SU-DHL-6 (cell line): Measurements from ENCODE around the gene TRIM34.

Experiments used
- EZH2phosphoT487 ChIP-seq: fragments of 200-600 bp; sonication (generic), shearing (Covaris generic); conservative IDR thresholded peaks from 2 replicates; pipeline ENCODE4 v1.6.1; 2018; ENCODE audit warnings: mild to moderate bottlenecking, antibody characterized with exemption, low read length, moderate library complexity, mixed read lengths
- TF ChIP-seq, protein P1 (sequence below): fragments of 200-600 bp; sonication (generic); IDR thresholded peaks from one replicate; pipeline ENCODE4 v1.5.1; 2017; ENCODE audit warnings: antibody characterized with exemption, mild to moderate bottlenecking, low read length, moderate library complexity; ENCODE audit not compliant: insufficient read depth, poor library complexity, severe bottlenecking

DNA sequence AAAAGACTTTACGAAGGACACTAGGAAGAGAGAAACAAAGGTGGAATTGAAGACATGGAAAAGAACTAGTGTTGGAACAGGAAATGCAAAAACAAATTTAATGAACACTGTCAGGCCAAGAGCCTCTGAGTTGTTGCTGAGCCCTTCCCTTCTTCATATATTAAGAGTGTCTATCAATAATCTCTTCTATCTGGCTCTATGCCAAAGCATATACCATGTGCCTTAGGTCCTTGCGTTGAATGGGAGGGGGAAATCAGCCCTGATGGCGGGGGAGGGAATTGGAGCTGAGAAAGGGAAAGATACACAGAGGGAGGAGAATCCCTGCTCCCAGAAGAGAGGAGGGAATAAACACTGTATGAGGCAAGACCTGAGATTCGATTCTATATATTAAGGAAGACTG is 49.6 kb upstream of the TRIM34 start:
- TF ChIP-seq, protein P1, sequence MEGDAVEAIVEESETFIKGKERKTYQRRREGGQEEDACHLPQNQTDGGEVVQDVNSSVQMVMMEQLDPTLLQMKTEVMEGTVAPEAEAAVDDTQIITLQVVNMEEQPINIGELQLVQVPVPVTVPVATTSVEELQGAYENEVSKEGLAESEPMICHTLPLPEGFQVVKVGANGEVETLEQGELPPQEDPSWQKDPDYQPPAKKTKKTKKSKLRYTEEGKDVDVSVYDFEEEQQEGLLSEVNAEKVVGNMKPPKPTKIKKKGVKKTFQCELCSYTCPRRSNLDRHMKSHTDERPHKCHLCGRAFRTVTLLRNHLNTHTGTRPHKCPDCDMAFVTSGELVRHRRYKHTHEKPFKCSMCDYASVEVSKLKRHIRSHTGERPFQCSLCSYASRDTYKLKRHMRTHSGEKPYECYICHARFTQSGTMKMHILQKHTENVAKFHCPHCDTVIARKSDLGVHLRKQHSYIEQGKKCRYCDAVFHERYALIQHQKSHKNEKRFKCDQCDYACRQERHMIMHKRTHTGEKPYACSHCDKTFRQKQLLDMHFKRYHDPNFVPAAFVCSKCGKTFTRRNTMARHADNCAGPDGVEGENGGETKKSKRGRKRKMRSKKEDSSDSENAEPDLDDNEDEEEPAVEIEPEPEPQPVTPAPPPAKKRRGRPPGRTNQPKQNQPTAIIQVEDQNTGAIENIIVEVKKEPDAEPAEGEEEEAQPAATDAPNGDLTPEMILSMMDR = no peak
- no peak for TF ChIP-seq EZH2phosphoT487
